Ovary (tissue), 9 donors: Measurements from ENCODE around the gene NPSR1. TPM values are rescaled to one million over a fixed set of nuclear protein-coding genes. Genes with fewer than 3 reads are reported as not detected.
"Not testable (repeated sequence)": the region's sequence is repeated elsewhere in the genome, so short reads cannot be mapped to it uniquely, and the experiment has no call there.

Source experiments
- DNase-seq, 5 donors: peaks; one replicate each; pipeline ENCODE4 v3.0.0-alpha.2; 2019 to 2020
- H3K27ac ChIP-seq, 2 donors: fragments of 200-600 bp; one replicate each; pipeline versions ENCODE4 v1.5.1 to v1.8.0; 2019 to 2022
- H3K27me3 ChIP-seq: fragments of 200-600 bp; one replicate; pipeline ENCODE4 v1.8.0; 2022
- H3K36me3 ChIP-seq: fragments of 200-600 bp; sonication (generic); one replicate; pipeline ENCODE4 v1.5.1; 2019
- H3K4me1 ChIP-seq: one replicate; pipeline ENCODE4 v1.8.1; 2013; ENCODE audit warnings: mild to moderate bottlenecking, moderate library complexity; ENCODE audit not compliant: insufficient read depth
- H3K4me3 ChIP-seq: fragments of 200-600 bp; sonication (generic); one replicate; pipeline ENCODE4 v1.5.1; 2017
- H3K9me3 ChIP-seq, 2 donors: fragments of 200-600 bp in 1 of 2; sonication (generic) in 1 of 2; one replicate each; pipeline versions ENCODE4 v1.5.1 to v1.8.1; 2013 to 2019; ENCODE audit warnings: mild to moderate bottlenecking in 1 of 2, moderate library complexity in 1 of 2
- CTCF ChIP-seq, 3 donors: fragments of 450-650 bp in 2 of 3; fragments of 200-600 bp in 1 of 3; IDR thresholded peaks; one replicate each; pipeline versions ENCODE4 v1.5.1 to v1.8.0; 2016 to 2022; ENCODE audit warnings: antibody characterized with exemption in 3 of 3, mild to moderate bottlenecking in 1 of 3
- EP300 ChIP-seq: sonication (generic); formaldehyde crosslinking; IDR thresholded peaks from one replicate; pipeline ENCODE4 v1.6.1; 2017; ENCODE audit warnings: antibody characterized with exemption
- POLR2A ChIP-seq: fragments of 450-650 bp; IDR thresholded peaks from one replicate; pipeline ENCODE4 v1.6.1; 2017; ENCODE audit warnings: antibody characterized with exemption, mild to moderate bottlenecking, moderate library complexity
- WGBS, 3 donors: extraction: QIAGEN DNeasy Blood & Tissue Kit in 1 of 3; methylation state at CpG; one replicate each; pipeline versions ENCODE4 v1.1.5 to v1.1.7; 2013 to 2017; 5-methylcytosine and 5-hydroxymethylcytosine counted together
- intact Hi-C, 4 donors: fragments of 100-400 bp; cut with DNase I; formaldehyde crosslinking; loops; one replicate each; pipeline versions ENCODE4 v1.11.0 to v1.15.1; 2022 to 2023
- polyA plus RNA-seq, 2 donors: library from polyadenylated mRNA; stranded (reverse); fragments of 200-250 nt in 1 of 2; fragments of 350-450 nt in 1 of 2; fragmentation: Illumina TruSeq in 1 of 2; extraction: RNeasy Lipid Tissue Mini Kit (QIAGEN cat#74804) in 1 of 2; gene quantifications; one replicate each; pipeline ENCODE4 v1.2.3, GENCODE V29; 2013 to 2014
- total RNA-seq, 7 donors: library from RNA; depleted of rRNA in 2 of 7; stranded (reverse); fragments of >200 nt in 2 of 7; fragmentation: NEBNext Ultra II Directional in 3 of 7; extraction: Animal tissue kit (Norgen Biotek cat#: 25700) in 3 of 7; gene quantifications; one replicate each; pipeline versions ENCODE4 v1.1.0 to v1.2.4, GENCODE V29; 2016 to 2023
- donor health status: DM: no; HTN: no; CAD: no; lungs with moderate emphysema.
- donor health status: DM: no; HTN: no; CAD: no.
- donor health status: Bipolar disorder and iron deficiency.
- donor health status: DM: yes; HTN: yes; CAD: no.
- donor health status: DM: no; HTN: no; CAD: no.
- donor health status: DM: yes; HTN: yes; CAD: no.

Gene NPSR1
- total and polyA plus RNA-seq, 9 donors: not detected

- 49 to 59% (median 58%) methylated on average over 9 of the region's 9 CpGs for WGBS, 3 donors
Observed at GRCh38 chr7:34849163-34849960, 191.3 kb downstream of the NPSR1 start.

GRCh38 chr7:34849986-34850385, 192.0 kb downstream of the NPSR1 start:
- intact Hi-C loops: no loop called here
- Histone ChIP-seq H3K9me3 (no peaks in the 10 kb centered on the region), H3K36me3 (no peaks in the 10 kb centered on the region), H3K4me3 (no peak overlapping the region), H3K4me1 (no peaks in the 10 kb centered on the region), H3K27ac (no peak overlapping the region), H3K27me3 (no peaks in the 10 kb centered on the region)
- TF ChIP-seq EP300: no peak
- 2 to 12% (median 7%) methylated on average over 1 of the region's 1 CpG for WGBS, 3 donors
- DNase-seq: no peak

More at GRCh38 chr7:34849163-34849960, 191.3 kb downstream of the NPSR1 start:
- TF ChIP-seq POLR2A (no peak), CTCF (IDR thresholded peaks at IDR 0.05) (no peak)
- no peak overlapping the region for H3K4me3 ChIP-seq
- no peaks in the 10 kb centered on the region for H3K36me3 ChIP-seq
- intact Hi-C loops: no loop called here
- no peaks in the 10 kb centered on the region for H3K9me3 ChIP-seq
- no peak for DNase-seq
- H3K27ac ChIP-seq: no peak overlapping the region
- H3K27me3 ChIP-seq: no peaks in the 10 kb centered on the region
- H3K4me1 ChIP-seq: no peaks in the 10 kb centered on the region

GRCh38 chr7:34850681-34851080, 192.7 kb downstream of the NPSR1 start:
- H3K9me3 ChIP-seq: no peaks in the 10 kb centered on the region
- no peaks in the 10 kb centered on the region for H3K36me3 ChIP-seq
- H3K27me3 ChIP-seq: no peaks in the 10 kb centered on the region
- H3K4me1 ChIP-seq: no peaks in the 10 kb centered on the region
- intact Hi-C loops: no loop called here
- TF ChIP-seq POLR2A: no peak
- TF ChIP-seq CTCF (IDR thresholded peaks at IDR 0.05): no peak
- no peak for TF ChIP-seq EP300
- 60 to 75% (median 63%) methylated on average over 8 of the region's 8 CpGs for WGBS, 3 donors
- H3K4me3 ChIP-seq: no peak overlapping the region
- no peak overlapping the region for H3K27ac ChIP-seq
- no peak for DNase-seq

- H3K4me3 ChIP-seq: no peak overlapping the region
- no peak for DNase-seq
- no peak for TF ChIP-seq POLR2A
- no peak for TF ChIP-seq EP300
- no peak for TF ChIP-seq CTCF (IDR thresholded peaks at IDR 0.05)
- H3K27ac ChIP-seq: no peak overlapping the region
- intact Hi-C loops: no loop called here
- no peaks in the 10 kb centered on the region for H3K4me1 ChIP-seq
- H3K27me3 ChIP-seq: no peaks in the 10 kb centered on the region
- no peaks in the 10 kb centered on the region for H3K9me3 ChIP-seq
- no peaks in the 10 kb centered on the region for H3K36me3 ChIP-seq
- WGBS, 3 donors: 39 to 55% (median 44%) methylated on average over 2 of the region's 2 CpGs
Observed at GRCh38 chr7:34851431-34851830, 193.4 kb downstream of the NPSR1 start.

GRCh38 chr7:34858444-34858843, 200.4 kb downstream of the NPSR1 start:
- 72 to 88% (median 75%) methylated on average over 2 of the region's 2 CpGs for WGBS, 3 donors
- intact Hi-C loops, H3K4me3 ChIP-seq, H3K4me1 ChIP-seq, H3K27me3 ChIP-seq, H3K36me3 ChIP-seq, DNase-seq, H3K9me3 ChIP-seq, H3K27ac ChIP-seq: not testable (repeated sequence)

GRCh38 chr7:34859281-34859680, 201.3 kb downstream of the NPSR1 start:
- H3K9me3 ChIP-seq, H3K4me3 ChIP-seq, H3K4me1 ChIP-seq, intact Hi-C loops, H3K27ac ChIP-seq, H3K36me3 ChIP-seq, DNase-seq, H3K27me3 ChIP-seq: not testable (repeated sequence)
- 81 to 89% (median 85%) methylated on average over 1 of the region's 1 CpG for WGBS, 3 donors

GRCh38 chr7:34866222-34866621, 208.2 kb downstream of the NPSR1 start:
- H3K36me3 ChIP-seq, H3K4me1 ChIP-seq, H3K27ac ChIP-seq, H3K4me3 ChIP-seq, intact Hi-C loops, H3K27me3 ChIP-seq, DNase-seq, H3K9me3 ChIP-seq: not testable (repeated sequence)
- 66 to 81% (median 69%) methylated on average over 4 to 5 of the region's 5 CpGs for WGBS, 3 donors

GRCh38 chr7:34867341-34867740, 209.3 kb downstream of the NPSR1 start:
- H3K36me3 ChIP-seq, intact Hi-C loops, H3K27me3 ChIP-seq, H3K4me1 ChIP-seq, DNase-seq, H3K27ac ChIP-seq, H3K4me3 ChIP-seq, H3K9me3 ChIP-seq: not testable (repeated sequence)
- 79 to 96% (median 89%) methylated on average over 3 of the region's 3 CpGs for WGBS, 3 donors

GRCh38 chr7:34868602-34869001, 210.6 kb downstream of the NPSR1 start:
- H3K9me3 ChIP-seq, H3K27ac ChIP-seq, H3K4me3 ChIP-seq, intact Hi-C loops, H3K4me1 ChIP-seq, H3K27me3 ChIP-seq, H3K36me3 ChIP-seq, DNase-seq: not testable (repeated sequence)
- WGBS, 3 donors: 77 to 85% (median 84%) methylated on average over 5 of the region's 5 CpGs
